ENCODE measurements around the gene RWDD4.

- TF ChIP-seq CTCF (conservative IDR thresholded peaks at IDR 0.05; ENCODE audit: low read length): no peak
- no peak for TF ChIP-seq EZH2phosphoT487 (IDR thresholded peaks at IDR 0.05; ENCODE audit: borderline replicate concordance, low read depth, low read length)
Observed at GRCh38 chr4:183624548-183624947, 34.4 kb downstream of the RWDD4 start.
